Measurements from ENCODE around the gene PTK7.

The PTK7 gene

GRCh38 chr6:43075670-43076463 is at the start of gene PTK7:
Gene PTK7, plus strand, starts transcription at chr6:43076314. Its CDS starts 175 bp downstream, at chr6:43076489.
- TF ChIP-seq GATA3 (IDR thresholded peaks at IDR 0.05; ENCODE audit: low read depth, low read length) = no peak
- no peak for TF ChIP-seq GATA2 (IDR thresholded peaks at IDR 0.05; ENCODE audit: low read depth, low read length)

- no peak for TF ChIP-seq GATA3 (IDR thresholded peaks at IDR 0.05; ENCODE audit: low read depth, low read length)
- TF ChIP-seq GATA2 (IDR thresholded peaks at IDR 0.05; ENCODE audit: low read depth, low read length) = no peak
Measured at GRCh38 chr6:43026365-43026764, 49.7 kb upstream of the PTK7 start.

GRCh38 chr6:43029120-43029519 is 47.0 kb upstream of the PTK7 start:
- TF ChIP-seq GATA3 (IDR thresholded peaks at IDR 0.05; ENCODE audit: low read depth, low read length) = no peak
- TF ChIP-seq GATA2 (IDR thresholded peaks at IDR 0.05; ENCODE audit: low read depth, low read length) = no peak

GRCh38 chr6:43032326-43032725 is 43.8 kb upstream of the PTK7 start:
- no peak for TF ChIP-seq GATA3 (IDR thresholded peaks at IDR 0.05; ENCODE audit: low read depth, low read length)

GRCh38 chr6:43033496-43034189 is 42.5 kb upstream of the PTK7 start:
- TF ChIP-seq GATA3 (IDR thresholded peaks at IDR 0.05; ENCODE audit: low read depth, low read length) = no peak
- TF ChIP-seq GATA2 (IDR thresholded peaks at IDR 0.05; ENCODE audit: low read depth, low read length) = no peak

GRCh38 chr6:43034190-43034525 is 42.0 kb upstream of the PTK7 start:
- TF ChIP-seq GATA3 (IDR thresholded peaks at IDR 0.05; ENCODE audit: low read depth, low read length) (no peak), GATA2 (IDR thresholded peaks at IDR 0.05; ENCODE audit: low read depth, low read length) (no peak)

- TF ChIP-seq GATA3 (IDR thresholded peaks at IDR 0.05; ENCODE audit: low read depth, low read length) (no peak), GATA2 (IDR thresholded peaks at IDR 0.05; ENCODE audit: low read depth, low read length) (no peak)
Measured at GRCh38 chr6:43035495-43036194, 40.5 kb upstream of the PTK7 start.

GRCh38 chr6:43036712-43037111 is 39.4 kb upstream of the PTK7 start:
- no peak for TF ChIP-seq GATA3 (IDR thresholded peaks at IDR 0.05; ENCODE audit: low read depth, low read length)
- TF ChIP-seq GATA2 (IDR thresholded peaks at IDR 0.05; ENCODE audit: low read depth, low read length) = no peak

- TF ChIP-seq GATA3 (IDR thresholded peaks at IDR 0.05; ENCODE audit: low read depth, low read length) (no peak), GATA2 (IDR thresholded peaks at IDR 0.05; ENCODE audit: low read depth, low read length) (no peak)
Measured at GRCh38 chr6:43037197-43037596, 38.9 kb upstream of the PTK7 start.

GRCh38 chr6:43037706-43038105 is 38.4 kb upstream of the PTK7 start:
- TF ChIP-seq GATA3 (IDR thresholded peaks at IDR 0.05; ENCODE audit: low read depth, low read length) (no peak), GATA2 (IDR thresholded peaks at IDR 0.05; ENCODE audit: low read depth, low read length) (no peak)

GRCh38 chr6:43038727-43039126 is 37.4 kb upstream of the PTK7 start:
- TF ChIP-seq GATA3 (IDR thresholded peaks at IDR 0.05; ENCODE audit: low read depth, low read length) = no peak
- no peak for TF ChIP-seq GATA2 (IDR thresholded peaks at IDR 0.05; ENCODE audit: low read depth, low read length)

- TF ChIP-seq GATA2 (IDR thresholded peaks at IDR 0.05; ENCODE audit: low read depth, low read length) (no peak), GATA3 (IDR thresholded peaks at IDR 0.05; ENCODE audit: low read depth, low read length) (no peak)
Measured at GRCh38 chr6:43040542-43041257, 35.4 kb upstream of the PTK7 start.

GRCh38 chr6:43043310-43043709 is 32.8 kb upstream of the PTK7 start:
- TF ChIP-seq GATA2 (IDR thresholded peaks at IDR 0.05; ENCODE audit: low read depth, low read length) = no peak
- TF ChIP-seq GATA3 (IDR thresholded peaks at IDR 0.05; ENCODE audit: low read depth, low read length) = no peak

- no peak for TF ChIP-seq GATA3 (IDR thresholded peaks at IDR 0.05; ENCODE audit: low read depth, low read length)
- TF ChIP-seq GATA2 (IDR thresholded peaks at IDR 0.05; ENCODE audit: low read depth, low read length) = no peak
Measured at GRCh38 chr6:43045371-43045930, 30.7 kb upstream of the PTK7 start.
